A673 (cell line): ENCODE measurements around the gene M1AP. TPM values are rescaled to one million over a fixed set of nuclear protein-coding genes. Genes with fewer than 3 reads are reported as not detected.

Experiments
- BruUV-seq: library from RNA; stranded (reverse); fragments of 400-500 nt; replicated peaks from 2 replicates; lab custom pipeline; 2021; lab: Mats Ljungman, UMichigan
- CTCF ChIA-PET: fragments of 300-600 bp; sonication (Branson Sonifier 250); formaldehyde crosslinking; loops from one replicate; lab custom pipeline; 2022; ENCODE audit warnings: antibody characterized with exemption; lab: Charles Lee
- POLR2A ChIA-PET: fragments of 300-600 bp; sonication (Branson Sonifier 250); formaldehyde crosslinking; loops from one replicate; lab custom pipeline; 2022; ENCODE audit warnings: antibody characterized with exemption; ENCODE audit not compliant: low non-redundant PET; lab: Charles Lee
- DNase-seq: peaks from one replicate; pipeline ENCODE4 v3.0.0-alpha.2; 2015; ENCODE audit warnings: low spot score
- H3K27ac ChIP-seq: fragments of 200-600 bp; sonication (generic); 2 replicates; pipeline ENCODE4 v1.5.1; 2016; ENCODE audit warnings: mixed run types, low read depth, mild to moderate bottlenecking, mixed read lengths, antibody characterized with exemption, low read length; ENCODE audit not compliant: poor library complexity, severe bottlenecking
- H3K27me3 ChIP-seq: fragments of 200-600 bp; sonication (generic); replicated peaks from 2 replicates; pipeline ENCODE4 v1.6.1; 2017; ENCODE audit warnings: mixed run types, low read depth, mild to moderate bottlenecking, mixed read lengths, antibody characterized with exemption, low read length; ENCODE audit not compliant: insufficient read depth, poor library complexity
- H3K36me3 ChIP-seq: fragments of 200-600 bp; sonication (generic); 2 replicates; pipeline ENCODE4 v1.6.1; 2016; ENCODE audit warnings: mixed run types, mild to moderate bottlenecking, mixed read lengths, antibody characterized with exemption, low read length; ENCODE audit not compliant: insufficient read depth, poor library complexity, severe bottlenecking
- H3K4me1 ChIP-seq: fragments of 200-600 bp; sonication (generic); 2 replicates; pipeline ENCODE4 v1.6.1; 2017; ENCODE audit warnings: mixed run types, mild to moderate bottlenecking, mixed read lengths, antibody characterized with exemption, low read length; ENCODE audit not compliant: insufficient read depth, poor library complexity, severe bottlenecking
- H3K4me3 ChIP-seq: fragments of 200-600 bp; sonication (generic); 2 replicates; pipeline ENCODE4 v1.5.1; 2016; ENCODE audit warnings: low read depth, mixed run types, mild to moderate bottlenecking, mixed read lengths, low read length; ENCODE audit not compliant: poor library complexity, severe bottlenecking
- H3K9me3 ChIP-seq: fragments of 200-600 bp; sonication (generic); 2 replicates; pipeline ENCODE4 v1.6.1; 2016; ENCODE audit warnings: mixed run types, low read depth, mild to moderate bottlenecking, mixed read lengths, antibody characterized with exemption, low read length; ENCODE audit not compliant: poor library complexity, severe bottlenecking
- CTCF ChIP-seq: fragments of 300-800, 200-600 bp; sonication (generic); conservative IDR thresholded peaks from 2 replicates; pipeline ENCODE4 v1.5.1; 2017; ENCODE audit warnings: low read depth, mild to moderate bottlenecking, antibody characterized with exemption, low read length, moderate library complexity, mixed read lengths
- EZH2 ChIP-seq: fragments of 200-600 bp; sonication (generic); IDR thresholded peaks from 2 replicates; pipeline ENCODE4 v1.6.1; 2017; ENCODE audit warnings: borderline replicate concordance, low read depth, mild to moderate bottlenecking, mixed read lengths, antibody characterized with exemption, low read length; ENCODE audit not compliant: poor library complexity, severe bottlenecking
- intact Hi-C: fragments of 100-400 bp; cut with micrococcal nuclease; formaldehyde crosslinking; loops from one replicate; pipeline ENCODE4 v1.10.0; 2022; ENCODE audit not compliant: unreplicated experiment
- total RNA-seq: library from RNA; stranded (reverse); gene quantifications from 2 replicates; pipeline ENCODE4 v1.2.3, GENCODE V29; 2021

M1AP gene
- total RNA-seq, 1 experiment from 2014 or later: not detected

GRCh38 chr2:74628538-74629105 is 19.5 kb downstream of the M1AP start:
- Histone ChIP-seq H3K4me3 (no peak overlapping the region), H3K36me3 (no peaks in the 10 kb centered on the region), H3K27ac (no peak overlapping the region), H3K9me3 (no peaks in the 10 kb centered on the region), H3K4me1 (peaks cover 9% of the 10 kb centered on the region), H3K27me3 (no peaks in the 10 kb centered on the region)
- intact Hi-C loops: no loop called here
- ChIA-PET POLR2A (no interaction called here), CTCF (no interaction called here)
- BruUV-seq: no TSS peak
- TF ChIP-seq CTCF: no peak
- TF ChIP-seq EZH2: no peak
- DNase-seq: no peak

- H3K36me3 ChIP-seq: no peaks in the 10 kb centered on the region
- no peak for TF ChIP-seq CTCF
- no peak for TF ChIP-seq EZH2
- ChIA-PET CTCF (no interaction called here), POLR2A (no interaction called here)
- H3K4me1 ChIP-seq: no peaks in the 10 kb centered on the region
- DNase-seq: no peak
- intact Hi-C loops: no loop called here
- H3K4me3 ChIP-seq: no peak overlapping the region
- no peaks in the 10 kb centered on the region for H3K27me3 ChIP-seq
- H3K9me3 ChIP-seq: no peaks in the 10 kb centered on the region
- BruUV-seq: no TSS peak
- no peak overlapping the region for H3K27ac ChIP-seq
Observed at GRCh38 chr2:74625658-74626425, 22.3 kb downstream of the M1AP start.

- H3K4me3 ChIP-seq: no peak overlapping the region
- TF ChIP-seq CTCF: no peak
- no peaks in the 10 kb centered on the region for H3K4me1 ChIP-seq
- DNase-seq: no peak
- no peak overlapping the region for H3K27ac ChIP-seq
- H3K9me3 ChIP-seq: no peaks in the 10 kb centered on the region
- BruUV-seq: no TSS peak
- ChIA-PET POLR2A (no interaction called here), CTCF (no interaction called here)
- H3K36me3 ChIP-seq: no peaks in the 10 kb centered on the region
- H3K27me3 ChIP-seq: no peaks in the 10 kb centered on the region
- intact Hi-C loops: no loop called here
Observed at GRCh38 chr2:74620671-74621070, 27.5 kb downstream of the M1AP start.
